ENCODE results near the gene SMIM12.
A peak's percentile ranks its signal among the peaks of the same experiment; 100 is the strongest.

SMIM12 gene

GRCh38 chr1:34885405-34886247, 26.1 kb upstream of the SMIM12 start:
- H3K9me3 ChIP-seq (replicated peaks; ENCODE audit: insufficient read depth, low read length) = no peaks in the 10 kb centered on the region
- no peak overlapping the region for H3K27ac ChIP-seq (ENCODE audit: low read length)
- TF ChIP-seq EZH2phosphoT487 (IDR thresholded peaks at IDR 0.05; ENCODE audit: low read length) (no peak), EZH2 (optimal IDR thresholded peaks at IDR 0.05; ENCODE audit: low read depth, low read length) (no peak), CTCF (IDR thresholded peaks at IDR 0.05; ENCODE audit: low read length) (no peak)
- H3K27me3 ChIP-seq (replicated peaks; ENCODE audit: insufficient read depth, low read length) = no peaks in the 10 kb centered on the region
- H3K79me2 ChIP-seq (ENCODE audit: low read length) = no peaks in the 10 kb centered on the region
- no peaks in the 10 kb centered on the region for H3F3A ChIP-seq (ENCODE audit: insufficient read depth, low read length)
- no peak for DNase-seq
- no peak overlapping the region for H3K4me3 ChIP-seq (ENCODE audit: low read length)
- no peak overlapping the region for H2AFZ ChIP-seq (ENCODE audit: low read length)
- H4K20me1 ChIP-seq (ENCODE audit: insufficient read depth, low read length) = no peaks in the 10 kb centered on the region
- no peak overlapping the region for H3K4me2 ChIP-seq (ENCODE audit: low read depth, low read length)
- H3K4me1 ChIP-seq (ENCODE audit: low read length) = no peaks in the 10 kb centered on the region
- H3K9ac ChIP-seq (ENCODE audit: low read length) = no peak overlapping the region
- no peaks in the 10 kb centered on the region for H3K9me2 ChIP-seq (replicated peaks; ENCODE audit: insufficient read depth, low read length)
- H3K36me3 ChIP-seq (replicated peaks; ENCODE audit: insufficient read depth, low read length) = no peaks in the 10 kb centered on the region

- Histone ChIP-seq H3K9me3 (replicated peaks; ENCODE audit: insufficient read depth, low read length) (no peaks in the 10 kb centered on the region), H3K79me2 (ENCODE audit: low read length) (no peaks in the 10 kb centered on the region), H4K20me1 (ENCODE audit: insufficient read depth, low read length) (no peaks in the 10 kb centered on the region), H3F3A (ENCODE audit: insufficient read depth, low read length) (no peaks in the 10 kb centered on the region), H3K27me3 (replicated peaks; ENCODE audit: insufficient read depth, low read length) (no peaks in the 10 kb centered on the region), H3K4me2 (ENCODE audit: low read depth, low read length) (no peak overlapping the region), H3K9ac (ENCODE audit: low read length) (no peak overlapping the region), H3K4me1 (ENCODE audit: low read length) (no peaks in the 10 kb centered on the region), H3K4me3 (ENCODE audit: low read length) (no peak overlapping the region), H3K36me3 (replicated peaks; ENCODE audit: insufficient read depth, low read length) (no peaks in the 10 kb centered on the region), H2AFZ (ENCODE audit: low read length) (no peak overlapping the region), H3K27ac (ENCODE audit: low read length) (no peak overlapping the region), H3K9me2 (replicated peaks; ENCODE audit: insufficient read depth, low read length) (no peaks in the 10 kb centered on the region)
- TF ChIP-seq EZH2phosphoT487 (IDR thresholded peaks at IDR 0.05; ENCODE audit: low read length) (no peak), CTCF (IDR thresholded peaks at IDR 0.05; ENCODE audit: low read length) (0 out of 2 replicates have a peak, but pooled peaks have one; percentile 9)
- no peak for DNase-seq
Measured at GRCh38 chr1:34884961-34885360, 25.4 kb upstream of the SMIM12 start.

GRCh38 chr1:34884536-34884935, 25.0 kb upstream of the SMIM12 start:
- Histone ChIP-seq H3K9ac (ENCODE audit: low read length) (no peak overlapping the region), H3K4me3 (ENCODE audit: low read length) (no peak overlapping the region), H4K20me1 (ENCODE audit: insufficient read depth, low read length) (no peaks in the 10 kb centered on the region), H3F3A (ENCODE audit: insufficient read depth, low read length) (no peaks in the 10 kb centered on the region), H3K36me3 (replicated peaks; ENCODE audit: insufficient read depth, low read length) (no peaks in the 10 kb centered on the region), H3K9me2 (replicated peaks; ENCODE audit: insufficient read depth, low read length) (no peaks in the 10 kb centered on the region), H3K79me2 (ENCODE audit: low read length) (no peaks in the 10 kb centered on the region), H3K4me1 (ENCODE audit: low read length) (no peaks in the 10 kb centered on the region), H3K27me3 (replicated peaks; ENCODE audit: insufficient read depth, low read length) (no peaks in the 10 kb centered on the region), H3K9me3 (replicated peaks; ENCODE audit: insufficient read depth, low read length) (no peaks in the 10 kb centered on the region), H2AFZ (ENCODE audit: low read length) (no peak overlapping the region), H3K4me2 (ENCODE audit: low read depth, low read length) (no peak overlapping the region), H3K27ac (ENCODE audit: low read length) (no peak overlapping the region)
- TF ChIP-seq EZH2 (optimal IDR thresholded peaks at IDR 0.05; ENCODE audit: low read depth, low read length) = no peak
- no peak for TF ChIP-seq CTCF (IDR thresholded peaks at IDR 0.05; ENCODE audit: low read length)
- no peak for TF ChIP-seq EZH2phosphoT487 (IDR thresholded peaks at IDR 0.05; ENCODE audit: low read length)
- DNase-seq = no peak
